Measurements from ENCODE around the gene LRRK1.

DNA sequence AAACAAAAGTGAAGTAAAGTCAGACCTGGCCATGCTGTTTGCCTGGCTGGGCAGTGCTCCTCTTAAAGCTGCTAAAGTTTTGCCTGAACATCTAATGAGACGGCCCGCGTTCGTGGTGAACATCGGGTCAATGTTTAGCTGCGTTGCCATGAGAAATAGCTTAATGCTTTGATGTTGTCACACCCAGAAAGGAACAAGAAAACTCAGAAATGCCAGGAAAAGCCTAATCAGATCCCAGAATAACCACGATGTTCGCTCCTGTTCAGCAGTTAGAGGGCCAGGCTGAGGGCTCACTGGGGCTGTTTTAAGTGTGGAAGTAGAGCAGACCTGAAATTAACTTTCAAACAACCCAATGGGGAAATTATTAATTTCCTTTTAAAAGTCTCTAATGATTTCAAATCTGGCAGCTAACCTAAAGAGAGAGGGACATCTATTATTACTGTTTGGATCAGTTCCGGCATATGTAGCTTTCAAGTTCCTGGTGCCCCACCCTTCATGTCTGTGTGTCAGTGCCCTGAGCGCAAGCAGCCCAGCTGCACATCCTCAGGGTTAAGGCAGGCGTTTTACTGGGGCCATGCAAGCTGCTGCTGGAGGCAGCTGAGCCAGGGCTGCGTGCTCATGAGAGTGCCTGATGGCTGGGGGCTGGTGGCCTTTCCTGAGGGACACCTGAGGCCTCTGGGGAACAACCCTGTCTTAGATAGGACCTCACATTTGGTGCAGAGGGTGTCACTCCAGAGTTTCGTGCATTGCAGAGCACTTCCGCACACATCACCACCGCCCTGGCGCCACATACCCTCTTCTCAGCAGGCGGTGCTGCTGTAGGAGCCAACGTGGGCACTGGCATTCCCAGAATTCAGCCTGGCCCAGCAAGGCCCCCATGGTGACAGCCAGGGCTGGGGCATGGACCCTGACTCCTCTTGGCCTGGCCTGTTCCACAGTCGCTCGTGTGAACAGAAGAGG, 76.6 kb downstream of the LRRK1 start:
- TF ChIP-seq EZH2 (IDR thresholded peaks at IDR 0.05; ENCODE audit: low read length) (no peak), CTCF (optimal IDR thresholded peaks at IDR 0.05 in 1 of 3, IDR thresholded peaks at IDR 0.05 in 1 of 3, conservative IDR thresholded peaks at IDR 0.05 in 1 of 3; ENCODE audit: extremely low read depth in 1 of 3, insufficient read depth in 2 of 3, low read length in 3 of 3) (no peak)
